ENCODE data around the gene ZNF106.

ZNF106 gene

GRCh38 chr15:42385206-42385979 is 105.5 kb downstream of the ZNF106 start:
- no peaks in the 10 kb centered on the region for H3K27me3 ChIP-seq
- H3K36me3 ChIP-seq, result peaks cover 45% of the 10 kb centered on the region
- peak overlapping the region; percentile 50 for H3K27ac ChIP-seq
- H3K4me3 ChIP-seq (ENCODE audit: low read depth in 1 of 2, low read length in 1 of 2), result no peak overlapping the region
- TF ChIP-seq CTCF (IDR thresholded peaks at IDR 0.05), result peak; percentile 54
- no peaks in the 10 kb centered on the region for H3K9me3 ChIP-seq
- peaks cover 15 to 19% of the 10 kb centered on the region in 2 experiments for H3K4me1 ChIP-seq (ENCODE audit: control insufficient read depth in 1 of 2, insufficient read depth in 1 of 2, low read depth in 1 of 2, low read length in 1 of 2)

- Histone ChIP-seq H3K27ac (peak overlapping the region; percentile 50), H3K36me3 (peaks cover 37% of the 10 kb centered on the region), H3K4me1 (ENCODE audit: control insufficient read depth in 1 of 2, insufficient read depth in 1 of 2, low read depth in 1 of 2, low read length in 1 of 2) (peaks cover 15 to 19% of the 10 kb centered on the region in 2 experiments), H3K27me3 (no peaks in the 10 kb centered on the region), H3K9me3 (no peaks in the 10 kb centered on the region), H3K4me3 (ENCODE audit: low read depth in 1 of 2, low read length in 1 of 2) (no peak overlapping the region)
- TF ChIP-seq CTCF (IDR thresholded peaks at IDR 0.05), result no peak
These were observed 106.3 kb downstream of the ZNF106 start for GRCh38 chr15:42384597-42384996.

- Histone ChIP-seq H3K4me1 (ENCODE audit: control insufficient read depth in 1 of 2, insufficient read depth in 1 of 2, low read depth in 1 of 2, low read length in 1 of 2) (peaks cover 6 to 11% of the 10 kb centered on the region in 2 experiments), H3K36me3 (no peaks in the 10 kb centered on the region), H3K4me3 (ENCODE audit: low read depth in 1 of 2, low read length in 1 of 2) (no peak overlapping the region), H3K27me3 (no peaks in the 10 kb centered on the region), H3K9me3 (no peaks in the 10 kb centered on the region), H3K27ac (no peak overlapping the region)
- no peak for TF ChIP-seq CTCF (IDR thresholded peaks at IDR 0.05)
These were observed 112.9 kb downstream of the ZNF106 start for GRCh38 chr15:42378011-42378410.

- Histone ChIP-seq H3K27ac (no peak overlapping the region), H3K4me1 (ENCODE audit: control insufficient read depth in 1 of 2, insufficient read depth in 1 of 2, low read depth in 1 of 2, low read length in 1 of 2) (peaks cover 8 to 15% of the 10 kb centered on the region in 2 experiments), H3K27me3 (no peaks in the 10 kb centered on the region), H3K4me3 (ENCODE audit: low read depth in 1 of 2, low read length in 1 of 2) (no peak overlapping the region), H3K9me3 (no peaks in the 10 kb centered on the region), H3K36me3 (no peaks in the 10 kb centered on the region)
- no peak for TF ChIP-seq CTCF (IDR thresholded peaks at IDR 0.05)
These were observed 115.0 kb downstream of the ZNF106 start for GRCh38 chr15:42375941-42376340.

- Histone ChIP-seq H3K4me1 (ENCODE audit: control insufficient read depth in 1 of 2, insufficient read depth in 1 of 2, low read depth in 1 of 2, low read length in 1 of 2) (peaks cover 12 to 18% of the 10 kb centered on the region in 2 experiments), H3K27ac (no peak overlapping the region), H3K9me3 (no peaks in the 10 kb centered on the region), H3K4me3 (ENCODE audit: low read depth in 1 of 2, low read length in 1 of 2) (no peak overlapping the region), H3K36me3 (no peaks in the 10 kb centered on the region), H3K27me3 (no peaks in the 10 kb centered on the region)
- no peak for TF ChIP-seq CTCF (IDR thresholded peaks at IDR 0.05)
These were observed 115.7 kb downstream of the ZNF106 start for GRCh38 chr15:42375252-42375651.

Measured in neutrophil (primary cell).